CD14-positive monocyte (primary cell): ENCODE results near the gene CCDC87. TPM values are rescaled to one million over a fixed set of nuclear protein-coding genes. Genes with fewer than 3 reads are reported as not detected.
"Not testable (repeated sequence)": the region's sequence is repeated elsewhere in the genome, so short reads cannot be mapped to it uniquely, and the experiment has no call there.

ENCODE experiments used
- DNase-seq, 3 donors: peaks; one replicate each; pipeline ENCODE4 v3.0.0-alpha.2; 2011 to 2022
- H2AFZ ChIP-seq: 2 replicates; pipeline ENCODE4 v1.6.0; 2012; ENCODE audit warnings: mild to moderate bottlenecking, low read depth, low read length, inconsistent platforms; ENCODE audit not compliant: insufficient read depth, poor library complexity, severe bottlenecking
- H3K27ac ChIP-seq, 2 donors: 1 replicate in 1 of 2; 2 replicates in 1 of 2; pipeline ENCODE4 v1.5.1; 2012 to 2013; ENCODE audit warnings: low read length in 2 of 2, control low read depth in 1 of 2, inconsistent platforms in 1 of 2, low read depth in 1 of 2, mild to moderate bottlenecking in 1 of 2
- H3K27me3 ChIP-seq, 2 donors: one replicate each; pipeline versions ENCODE4 v1.6.0 to v1.6.1; 2011 to 2013; ENCODE audit warnings: low read length in 2 of 2; ENCODE audit not compliant: control insufficient read depth in 2 of 2, insufficient read depth in 2 of 2
- H3K36me3 ChIP-seq, 2 donors: replicated peaks in 1 of 2; 1 replicate in 1 of 2; 2 replicates in 1 of 2; pipeline versions ENCODE4 v1.5.1 to v1.6.1; 2012 to 2013; ENCODE audit warnings: low read length in 2 of 2, control low read depth in 1 of 2, inconsistent platforms in 1 of 2, mild to moderate bottlenecking in 1 of 2; ENCODE audit not compliant: insufficient read depth in 2 of 2, control insufficient read depth in 1 of 2
- H3K4me1 ChIP-seq, 2 donors: 1 replicate in 1 of 2; 2 replicates in 1 of 2; pipeline versions ENCODE4 v1.5.1 to v1.6.1; 2012 to 2013; ENCODE audit warnings: low read length in 2 of 2, control low read depth in 1 of 2, inconsistent platforms in 1 of 2, mild to moderate bottlenecking in 1 of 2, moderate library complexity in 1 of 2; ENCODE audit not compliant: insufficient read depth in 2 of 2, control insufficient read depth in 1 of 2
- H3K4me2 ChIP-seq: replicated peaks from 2 replicates; pipeline ENCODE3; 2012; ENCODE audit warnings: low read length, moderate library complexity, mild to moderate bottlenecking; ENCODE audit not compliant: poor library complexity, severe bottlenecking; ENCODE audit errors: extremely low read depth
- H3K4me3 ChIP-seq, 3 experiments: fragments of 200-600 bp in 1 of 3; sonication (generic) in 1 of 3; replicated peaks in 1 of 3; 1 replicate in 2 of 3; 2 replicates in 1 of 3; pipeline ENCODE4 v1.5.1; 2011 to 2013; ENCODE audit warnings: low read length in 3 of 3, mild to moderate bottlenecking in 3 of 3, control low read depth in 2 of 3, low read depth in 2 of 3, inconsistent platforms in 1 of 3, moderate library complexity in 1 of 3
- H3K79me2 ChIP-seq: 2 replicates; pipeline ENCODE4 v1.6.0; 2012; ENCODE audit warnings: mild to moderate bottlenecking, control low read depth, inconsistent platforms, low read length, moderate library complexity; ENCODE audit not compliant: insufficient read depth
- H3K9ac ChIP-seq: 2 replicates; pipeline ENCODE4 v1.6.0; 2017; ENCODE audit warnings: low read length, mild to moderate bottlenecking; ENCODE audit not compliant: insufficient read depth, poor library complexity, severe bottlenecking
- H3K9me3 ChIP-seq, 2 donors: replicated peaks in 1 of 2; 1 replicate in 1 of 2; 2 replicates in 1 of 2; pipeline versions ENCODE4 v1.5.1 to v1.6.1; 2012 to 2013; ENCODE audit warnings: low read length in 2 of 2, control low read depth in 1 of 2; ENCODE audit not compliant: control insufficient read depth in 1 of 2, insufficient read depth in 1 of 2
- H4K20me1 ChIP-seq: 2 replicates; pipeline ENCODE4 v1.6.0; 2012; ENCODE audit warnings: mild to moderate bottlenecking, low read length, control low read depth, moderate library complexity; ENCODE audit not compliant: insufficient read depth
- H3K27ac Mint-ChIP-seq, 7 donors: one replicate each; pipeline ENCODE4 v1.8.0; 2020; ENCODE audit warnings: mild to moderate bottlenecking in 7 of 7, mixed read lengths in 7 of 7, moderate library complexity in 6 of 7, inconsistent platforms in 2 of 7
- H3K27me3 Mint-ChIP-seq, 3 donors: one replicate each; pipeline ENCODE4 v1.8.0; 2021 to 2022; ENCODE audit warnings: low read depth in 3 of 3, mild to moderate bottlenecking in 3 of 3, mixed read lengths in 3 of 3, moderate library complexity in 3 of 3, inconsistent platforms in 1 of 3
- H3K36me3 Mint-ChIP-seq, 2 donors: one replicate each; pipeline ENCODE4 v1.8.0; 2020; ENCODE audit warnings: mixed read lengths in 2 of 2, inconsistent platforms in 1 of 2, mild to moderate bottlenecking in 1 of 2
- H3K4me1 Mint-ChIP-seq: one replicate; pipeline ENCODE4 v1.8.0; 2020; ENCODE audit warnings: mild to moderate bottlenecking, mixed read lengths
- H3K4me3 Mint-ChIP-seq, 2 donors: one replicate each; pipeline ENCODE4 v1.8.0; 2020; ENCODE audit warnings: mild to moderate bottlenecking in 2 of 2, mixed read lengths in 2 of 2, moderate library complexity in 1 of 2
- H3K9me3 Mint-ChIP-seq, 7 donors: one replicate each; pipeline ENCODE4 v1.8.0; 2020 to 2022; ENCODE audit warnings: mixed read lengths in 7 of 7, mild to moderate bottlenecking in 6 of 7, moderate library complexity in 6 of 7, inconsistent platforms in 2 of 7
- CTCF ChIP-seq: fragments of 200-600 bp; IDR thresholded peaks from one replicate; pipeline ENCODE4 v1.8.0; 2022; ENCODE audit warnings: antibody characterized with exemption, mild to moderate bottlenecking
- WGBS: methylation state at CpG from one replicate; pipeline ENCODE4 v1.1.5; 2013; ENCODE audit warnings: missing lambda C conversion rate; ENCODE audit not compliant: insufficient coverage; 5-methylcytosine and 5-hydroxymethylcytosine counted together
- intact Hi-C, 2 donors: fragments of 100-400 bp; cut with micrococcal nuclease; formaldehyde crosslinking; loops; one replicate each; pipeline versions ENCODE4 v1.15.0 to v1.15.1; 2023
- polyA plus RNA-seq, 3 donors: library from polyadenylated mRNA; depleted of rRNA in 1 of 3; unstranded in 2 of 3; stranded (reverse) in 1 of 3; fragments of 300-500 nt in 2 of 3; fragments of >200 nt in 1 of 3; fragmentation: Illumina TruSeq in 2 of 3; gene quantifications; 1 replicate in 2 of 3; 2 replicates in 1 of 3; pipeline ENCODE4 v1.2.3, GENCODE V29; 2012 to 2021

CCDC87 gene
- polyA plus RNA-seq, 3 donors = not detected

DNA sequence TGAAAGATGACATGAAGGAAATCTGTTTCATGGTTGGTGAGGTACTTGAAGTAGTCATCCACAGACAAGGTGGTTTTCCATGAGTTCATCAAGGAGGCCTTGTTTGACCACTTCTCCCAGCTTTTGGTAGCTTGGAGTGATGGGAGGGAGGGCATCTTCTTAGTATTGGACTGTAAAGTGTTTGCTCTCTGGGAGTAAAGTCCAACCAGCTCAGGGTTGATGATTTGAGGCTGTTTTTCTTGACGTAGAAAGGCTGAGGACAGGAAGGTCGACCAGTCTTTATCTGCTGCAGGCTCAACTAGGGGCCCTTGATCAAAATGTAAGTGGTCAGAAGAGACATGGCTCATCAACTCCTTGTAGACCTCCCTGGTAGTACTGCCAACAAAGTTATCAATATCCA, 1.7 kb downstream of the CCDC87 start:
- no peak overlapping the region for H2AFZ ChIP-seq
- peaks cover 0 to 9% (median 0%) of the 10 kb centered on the region in 7 donors for H3K9me3 Mint-ChIP-seq
- DNase-seq = no peak
- intact Hi-C loops = loop anchor here in 1 of 2 donors (5.0 kb wide), 1 partner anchor 86 kb away; the partner anchor contains the start of gene RBM4B
- H3K4me3 ChIP-seq = no peak overlapping the region
- no peaks in the 10 kb centered on the region for H4K20me1 ChIP-seq
- no peaks in the 10 kb centered on the region for H3K36me3 ChIP-seq
- no peak overlapping the region for H3K4me3 Mint-ChIP-seq
- peaks cover 0 to 9% of the 10 kb centered on the region in 2 donors for H3K36me3 Mint-ChIP-seq
- peak overlapping the region in 1 of 7 donors; percentile 11 for H3K27ac Mint-ChIP-seq
- H3K9me3 ChIP-seq = no peaks in the 10 kb centered on the region
- no peaks in the 10 kb centered on the region for H3K27me3 ChIP-seq
- WGBS = 100% methylated on average over 1 of the region's 2 CpGs
- H3K4me1 ChIP-seq = peaks cover 14 to 35% of the 10 kb centered on the region in 2 donors
- H3K27me3 Mint-ChIP-seq = peaks cover 0 to 7% (median 0%) of the 10 kb centered on the region in 3 donors
- TF ChIP-seq CTCF = no peak
- H3K4me2 ChIP-seq = no peak overlapping the region
- H3K9ac ChIP-seq = no peak overlapping the region
- peaks cover 13% of the 10 kb centered on the region for H3K79me2 ChIP-seq
- H3K4me1 Mint-ChIP-seq = peaks cover 26% of the 10 kb centered on the region
- H3K27ac ChIP-seq = no peak overlapping the region

DNA sequence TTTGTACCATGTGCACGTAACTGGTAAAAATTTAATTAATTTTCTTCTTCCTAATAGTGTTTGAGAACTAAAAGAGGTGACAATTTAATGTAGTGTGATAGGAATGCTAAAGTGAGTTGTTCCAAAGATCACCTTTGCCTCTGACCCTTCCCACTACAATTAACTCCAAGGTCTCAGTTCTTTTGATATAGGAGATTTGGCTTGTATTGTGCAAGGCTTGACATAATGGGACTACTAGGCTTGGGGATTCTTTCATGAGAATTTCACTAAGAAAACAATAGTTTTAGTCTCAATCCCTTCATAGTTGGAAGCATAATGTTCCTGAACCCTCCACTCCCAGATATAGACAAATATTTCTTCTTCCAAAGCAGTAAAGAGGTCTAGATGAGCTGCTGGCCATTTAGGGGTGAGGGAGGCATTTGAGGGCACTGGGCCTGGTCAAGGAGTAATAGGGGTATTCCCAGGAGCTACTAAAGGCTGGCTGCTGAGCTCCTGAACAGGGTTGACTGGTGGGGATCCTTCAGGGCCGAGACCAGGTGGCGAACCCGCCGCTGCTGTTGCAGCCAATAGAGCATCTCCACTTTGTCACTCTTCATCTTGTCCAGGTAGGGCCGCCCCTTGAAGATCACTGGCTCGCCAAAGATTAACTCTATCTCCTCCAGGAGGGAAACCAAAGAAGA, 2.7 kb downstream of the CCDC87 start:
- no peaks in the 10 kb centered on the region for H3K36me3 ChIP-seq
- no peak overlapping the region for H3K4me3 ChIP-seq
- Mint-ChIP-seq H3K4me3 (no peak overlapping the region), H3K27me3 (peaks cover 0 to 6% (median 2%) of the 10 kb centered on the region in 3 donors), H3K36me3 (peaks cover 0 to 5% of the 10 kb centered on the region in 2 donors), H3K27ac (no peak overlapping the region), H3K9me3 (peaks cover 0 to 9% (median 0%) of the 10 kb centered on the region in 7 donors), H3K4me1 (peaks cover 20% of the 10 kb centered on the region)
- DNase-seq = no peak
- H3K9me3 ChIP-seq = no peaks in the 10 kb centered on the region
- no peaks in the 10 kb centered on the region for H4K20me1 ChIP-seq
- WGBS = no CpG with 5 or more reads among the region's 7 CpGs
- no peak overlapping the region for H3K27ac ChIP-seq
- H3K9ac ChIP-seq = no peak overlapping the region
- H3K4me2 ChIP-seq = no peak overlapping the region
- no peak overlapping the region for H2AFZ ChIP-seq
- no peak for TF ChIP-seq CTCF
- peaks cover 14 to 27% of the 10 kb centered on the region in 2 donors for H3K4me1 ChIP-seq
- peaks cover 13% of the 10 kb centered on the region for H3K79me2 ChIP-seq
- intact Hi-C loops = loop anchor here (5.0 to 10.0 kb wide), 2 partner anchors 87 to 245 kb away; partner anchors contain the start of gene RBM4B (in 1 of the 2)
- no peaks in the 10 kb centered on the region for H3K27me3 ChIP-seq

GRCh38 chr11:66589315-66589714, 3.5 kb downstream of the CCDC87 start:
- H4K20me1 ChIP-seq, H3K27me3 ChIP-seq, H2AFZ ChIP-seq, H3K4me3 ChIP-seq, H3K27me3 Mint-ChIP-seq, H3K4me2 ChIP-seq, H3K9ac ChIP-seq, H3K36me3 Mint-ChIP-seq, H3K27ac ChIP-seq, H3K79me2 ChIP-seq, H3K9me3 Mint-ChIP-seq, H3K9me3 ChIP-seq, H3K27ac Mint-ChIP-seq, H3K36me3 ChIP-seq, DNase-seq, H3K4me3 Mint-ChIP-seq: not testable (repeated sequence)
- WGBS = no CpG with 5 or more reads among the region's 2 CpGs
- peaks cover 14 to 19% of the 10 kb centered on the region in 2 donors for H3K4me1 ChIP-seq
- intact Hi-C loops = loop anchor here in 1 of 2 donors (10.0 kb wide), 1 partner anchor 245 kb away; no protein-coding TSS in a partner anchor
- H3K4me1 Mint-ChIP-seq = peaks cover 14% of the 10 kb centered on the region
